Subcutaneous adipose tissue (tissue), 4 donors: ENCODE data around the gene TMEM120B. TPM values are rescaled to one million over a fixed set of nuclear protein-coding genes. Genes with fewer than 3 reads are reported as not detected.

Source experiments
- CTCF ChIP-seq: fragments of 450-650 bp; IDR thresholded peaks from one replicate; pipeline ENCODE4 v1.5.1; 2016; ENCODE audit warnings: low read depth, mild to moderate bottlenecking, control low read depth, antibody characterized with exemption, moderate library complexity
- total RNA-seq, 4 donors: library from RNA; depleted of rRNA; stranded (reverse); fragments of >200 nt; gene quantifications; one replicate each; pipeline ENCODE4 v1.1.0, GENCODE V29; 2016

TMEM120B gene
- total RNA-seq, 4 donors from 2014 or later = 2.7 to 15.4 (median 3.2) TPM

- TF ChIP-seq CTCF = no peak
Observed at GRCh38 chr12:121705514-121705913, 7.0 kb upstream of the TMEM120B start.

- no peak for TF ChIP-seq CTCF
Observed at GRCh38 chr12:121708313-121709063, 4.1 kb upstream of the TMEM120B start.

GRCh38 chr12:121709478-121709961, 3.0 kb upstream of the TMEM120B start:
- TF ChIP-seq CTCF = no peak

- no peak for TF ChIP-seq CTCF
Observed at GRCh38 chr12:121711361-121712189, 977 bp upstream of the TMEM120B start.

GRCh38 chr12:121712190-121712460, 427 bp upstream of the TMEM120B start:
- no peak for TF ChIP-seq CTCF

GRCh38 chr12:121713257-121713777, 765 bp downstream of the TMEM120B start:
- TF ChIP-seq CTCF = no peak

- TF ChIP-seq CTCF = no peak
Observed at GRCh38 chr12:121713793-121714192, 1.2 kb downstream of the TMEM120B start.
